CD4-positive, CD25-positive, alpha-beta regulatory T cell (primary cell): ENCODE measurements around the gene NUDT12. TPM values are rescaled to one million over a fixed set of nuclear protein-coding genes. Genes with fewer than 3 reads are reported as not detected.
A peak's percentile ranks its signal among the peaks of the same experiment; 100 is the strongest.

Experiments used
- ATAC-seq, 2 donors: fragments of 150-1000 bp; cut with Tn5 transposase; one replicate each; pipeline ENCODE4 v1.10.0; 2021; ENCODE audit warnings: low read depth in 2 of 2, moderate number of reproducible peaks in 2 of 2, moderate library complexity in 1 of 2
- DNase-seq, 3 donors: peaks; one replicate each; pipeline versions ENCODE4 v3.0.0 to v3.0.0-alpha.2; 2012 to 2022; ENCODE audit warnings: mixed read lengths in 1 of 3
- H3K27ac ChIP-seq: one replicate; pipeline ENCODE4 v1.7.0; 2013; ENCODE audit warnings: mild to moderate bottlenecking, low read length; ENCODE audit not compliant: insufficient read depth, poor library complexity, severe bottlenecking
- H3K27me3 ChIP-seq: one replicate; pipeline ENCODE4 v1.7.0; 2013; ENCODE audit warnings: low read length; ENCODE audit not compliant: control insufficient read depth, insufficient read depth
- H3K36me3 ChIP-seq: one replicate; pipeline ENCODE4 v1.7.0; 2013; ENCODE audit warnings: mild to moderate bottlenecking, low read length, moderate library complexity; ENCODE audit not compliant: control insufficient read depth, insufficient read depth
- H3K4me1 ChIP-seq: 2 replicates; pipeline ENCODE4 v1.7.0; 2013; ENCODE audit warnings: mild to moderate bottlenecking, low read length; ENCODE audit not compliant: insufficient read depth, control insufficient read depth, poor library complexity, severe bottlenecking
- H3K4me3 ChIP-seq: one replicate; pipeline ENCODE4 v1.7.0; 2013; ENCODE audit warnings: low read depth, mild to moderate bottlenecking, low read length, moderate library complexity
- H3K9me3 ChIP-seq, 2 experiments: 1 replicate in 1 of 2; 2 replicates in 1 of 2; pipeline ENCODE4 v1.7.0; 2013; ENCODE audit warnings: low read length in 2 of 2, mild to moderate bottlenecking in 1 of 2, moderate library complexity in 1 of 2; ENCODE audit not compliant: control insufficient read depth in 2 of 2
- H3K27ac Mint-ChIP-seq, 3 donors: one replicate each; pipeline ENCODE4 v1.8.0; 2020 to 2022; ENCODE audit warnings: mild to moderate bottlenecking in 3 of 3, mixed read lengths in 3 of 3, moderate library complexity in 2 of 3
- H3K27me3 Mint-ChIP-seq: one replicate; pipeline ENCODE4 v1.8.0; 2022; ENCODE audit warnings: mild to moderate bottlenecking, mixed read lengths
- H3K36me3 Mint-ChIP-seq: one replicate; pipeline ENCODE4 v1.8.0; 2020; ENCODE audit warnings: mixed read lengths
- H3K4me1 Mint-ChIP-seq, 4 donors: one replicate each; pipeline ENCODE4 v1.8.0; 2020 to 2022; ENCODE audit warnings: mixed read lengths in 4 of 4, mild to moderate bottlenecking in 1 of 4
- H3K4me3 Mint-ChIP-seq, 4 donors: one replicate each; pipeline ENCODE4 v1.8.0; 2020 to 2022; ENCODE audit warnings: mild to moderate bottlenecking in 4 of 4, mixed read lengths in 4 of 4, moderate library complexity in 3 of 4
- H3K9me3 Mint-ChIP-seq, 7 donors: one replicate each; pipeline ENCODE4 v1.8.0; 2020 to 2022; ENCODE audit warnings: mixed read lengths in 7 of 7, mild to moderate bottlenecking in 3 of 7, moderate library complexity in 2 of 7
- polyA plus RNA-seq, 4 donors: library from polyadenylated mRNA; unstranded; fragments of 300-500 nt; fragmentation: Illumina TruSeq; gene quantifications; one replicate each; pipeline ENCODE4 v1.2.3, GENCODE V29; 2021
- total RNA-seq: library from RNA; stranded (reverse); gene quantifications from one replicate; pipeline ENCODE4 v1.2.3, GENCODE V29; 2022

NUDT12 gene
- total and polyA plus RNA-seq, 5 donors from 2014 or later = 0.08 to 1.6 (median 0.34) TPM; not detected in 2

DNA sequence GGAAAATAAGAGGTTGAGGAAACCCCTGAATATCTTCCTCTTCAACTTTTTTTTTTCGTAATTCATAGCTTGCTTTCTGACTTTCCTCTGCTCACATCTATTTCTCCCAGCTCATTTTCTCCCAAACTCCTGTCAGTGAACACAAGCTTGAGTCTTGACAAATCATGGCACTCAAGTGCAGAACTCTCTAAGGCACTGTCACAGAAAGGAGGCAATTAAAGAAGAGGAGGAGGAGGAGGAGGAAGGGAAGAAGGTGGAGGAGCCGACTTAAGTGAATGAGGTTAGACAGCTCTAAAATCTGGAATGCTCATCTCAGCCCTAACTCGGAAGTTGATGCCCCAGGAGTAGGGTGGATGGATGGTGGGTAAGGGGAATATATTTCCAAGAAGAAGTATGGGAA is 27.2 kb upstream of the NUDT12 start:
- no peaks in the 10 kb centered on the region for H3K27me3 ChIP-seq
- ATAC-seq = no peak
- H3K4me1 Mint-ChIP-seq = no peaks in the 10 kb centered on the region
- no peak overlapping the region for H3K27ac Mint-ChIP-seq
- H3K36me3 ChIP-seq = no peaks in the 10 kb centered on the region
- no peak for DNase-seq
- no peak overlapping the region for H3K4me3 ChIP-seq
- H3K9me3 Mint-ChIP-seq = peaks cover 0 to 6% (median 0%) of the 10 kb centered on the region in 7 donors
- no peak overlapping the region for H3K27ac ChIP-seq
- H3K4me3 Mint-ChIP-seq = no peak overlapping the region
- H3K9me3 ChIP-seq = no peaks in the 10 kb centered on the region
- peaks cover 4% of the 10 kb centered on the region for H3K27me3 Mint-ChIP-seq
- H3K36me3 Mint-ChIP-seq = no peaks in the 10 kb centered on the region
- no peaks in the 10 kb centered on the region for H3K4me1 ChIP-seq

DNA sequence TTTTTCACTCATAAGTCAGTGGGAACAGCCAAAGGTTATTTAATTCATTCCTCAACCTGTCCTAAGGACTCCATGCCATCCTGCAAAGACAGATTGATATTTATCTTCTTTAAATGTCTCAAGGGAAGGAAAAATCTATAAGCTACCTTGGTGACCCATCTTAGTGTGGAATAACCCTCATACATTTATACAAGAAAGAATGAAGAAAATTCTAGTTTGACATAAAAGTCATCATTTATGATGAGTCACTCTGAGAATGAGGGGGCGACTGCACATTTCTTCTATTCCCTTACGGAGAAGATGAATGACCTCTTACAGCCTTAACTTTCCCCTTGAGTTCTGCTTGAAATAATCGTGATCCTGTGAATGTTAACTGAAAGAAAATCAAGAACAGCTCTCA is 26.8 kb upstream of the NUDT12 start:
- Histone ChIP-seq H3K27ac (no peak overlapping the region), H3K4me3 (no peak overlapping the region), H3K9me3 (no peaks in the 10 kb centered on the region), H3K36me3 (no peaks in the 10 kb centered on the region), H3K4me1 (no peaks in the 10 kb centered on the region), H3K27me3 (no peaks in the 10 kb centered on the region)
- H3K27ac Mint-ChIP-seq = no peak overlapping the region
- no peaks in the 10 kb centered on the region for H3K4me1 Mint-ChIP-seq
- peaks cover 0 to 3% (median 0%) of the 10 kb centered on the region in 7 donors for H3K9me3 Mint-ChIP-seq
- DNase-seq (no peak), ATAC-seq (no peak)
- H3K27me3 Mint-ChIP-seq = peaks cover 4% of the 10 kb centered on the region
- no peaks in the 10 kb centered on the region for H3K36me3 Mint-ChIP-seq
- no peak overlapping the region for H3K4me3 Mint-ChIP-seq

DNA sequence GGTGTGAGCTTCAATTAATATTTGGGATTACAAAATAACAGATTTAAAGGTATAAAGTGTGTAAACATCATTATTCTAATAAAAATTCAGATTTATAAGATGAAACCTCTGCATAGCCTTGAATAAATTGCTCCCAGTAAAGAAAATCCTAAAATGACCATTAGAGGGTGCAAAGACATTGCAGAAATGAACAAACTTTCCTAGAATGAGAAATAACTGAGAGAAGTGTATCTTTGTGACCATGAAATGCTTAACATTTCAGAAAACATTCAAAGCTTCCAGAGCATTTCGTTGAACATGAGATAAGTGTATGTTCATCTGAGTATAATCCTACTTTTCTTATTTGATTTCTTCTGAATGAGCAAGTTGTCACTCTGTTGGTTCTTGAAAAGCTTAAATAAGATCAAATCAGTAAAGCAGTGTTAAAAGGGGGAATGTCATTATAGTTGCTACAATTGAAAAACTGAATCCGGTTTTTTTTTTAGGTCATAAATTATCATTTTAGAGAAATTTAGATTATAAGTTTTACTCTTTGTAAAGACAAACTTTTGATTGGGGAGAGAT is 24.7 kb upstream of the NUDT12 start:
- H3K27me3 ChIP-seq = no peaks in the 10 kb centered on the region
- H3K27ac Mint-ChIP-seq = no peak overlapping the region
- H3K4me1 Mint-ChIP-seq = peaks cover 0 to under 1% (median 0%) of the 10 kb centered on the region in 4 donors
- no peaks in the 10 kb centered on the region for H3K9me3 Mint-ChIP-seq
- H3K36me3 Mint-ChIP-seq = no peaks in the 10 kb centered on the region
- DNase-seq (no peak), ATAC-seq (no peak)
- H3K27ac ChIP-seq = no peak overlapping the region
- H3K4me1 ChIP-seq = no peaks in the 10 kb centered on the region
- H3K9me3 ChIP-seq = no peaks in the 10 kb centered on the region
- H3K4me3 ChIP-seq = no peak overlapping the region
- H3K27me3 Mint-ChIP-seq = peaks cover 2% of the 10 kb centered on the region
- H3K4me3 Mint-ChIP-seq = no peak overlapping the region
- H3K36me3 ChIP-seq = no peaks in the 10 kb centered on the region

DNA sequence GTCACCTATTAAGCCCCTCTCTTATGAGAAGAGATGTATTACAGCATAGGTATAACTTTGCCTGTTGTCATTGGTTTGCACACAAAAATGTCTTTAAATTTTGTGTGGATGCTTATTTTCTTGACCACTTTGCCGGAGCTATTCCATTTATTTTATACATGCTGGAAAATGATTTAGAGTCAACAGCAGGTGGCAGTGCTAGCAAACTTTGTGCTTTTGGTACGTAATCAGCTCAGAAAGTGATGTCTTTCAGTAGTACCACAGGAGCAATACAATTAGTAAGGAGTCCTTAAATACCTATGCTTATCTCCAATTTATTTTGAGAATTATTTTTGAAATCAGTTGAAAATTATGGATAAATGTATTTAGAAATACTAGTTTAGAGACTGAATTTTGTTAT is 19.8 kb upstream of the NUDT12 start:
- Histone ChIP-seq H3K9me3 (no peaks in the 10 kb centered on the region), H3K27ac (no peak overlapping the region), H3K27me3 (no peaks in the 10 kb centered on the region), H3K4me1 (no peaks in the 10 kb centered on the region), H3K4me3 (no peak overlapping the region), H3K36me3 (no peaks in the 10 kb centered on the region)
- ATAC-seq (no peak), DNase-seq (peak in 1 of 3 donors; percentile 12)
- Mint-ChIP-seq H3K9me3 (no peaks in the 10 kb centered on the region), H3K36me3 (no peaks in the 10 kb centered on the region), H3K27ac (no peak overlapping the region), H3K4me1 (peaks cover 0 to 3% (median 0%) of the 10 kb centered on the region in 4 donors), H3K27me3 (no peaks in the 10 kb centered on the region), H3K4me3 (no peak overlapping the region)

DNA sequence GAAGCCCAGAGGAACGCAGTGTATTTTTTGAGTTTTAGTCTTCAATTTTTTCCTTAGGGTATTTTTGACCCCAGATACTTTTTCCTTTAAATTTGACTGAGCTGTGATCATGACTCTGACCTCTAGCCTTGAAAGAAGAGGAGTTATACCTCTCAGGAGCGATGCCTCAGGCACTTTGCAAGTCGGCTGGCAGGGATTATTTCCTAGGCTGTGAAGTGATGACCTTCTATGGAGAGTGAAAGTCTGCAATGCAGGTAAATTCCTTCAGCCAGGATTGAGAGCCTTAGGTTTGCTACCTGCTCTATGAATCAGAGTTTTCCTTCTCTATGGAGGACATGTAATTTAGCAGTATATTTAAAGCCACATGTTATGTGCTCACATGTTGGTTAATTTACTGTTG is 10.8 kb upstream of the NUDT12 start:
- no peaks in the 10 kb centered on the region for H3K36me3 ChIP-seq
- no peaks in the 10 kb centered on the region for H3K4me1 Mint-ChIP-seq
- no peaks in the 10 kb centered on the region for H3K9me3 ChIP-seq
- H3K27me3 Mint-ChIP-seq = no peaks in the 10 kb centered on the region
- ATAC-seq = no peak
- no peak for DNase-seq
- no peak overlapping the region for H3K27ac Mint-ChIP-seq
- no peak overlapping the region for H3K27ac ChIP-seq
- H3K36me3 Mint-ChIP-seq = no peaks in the 10 kb centered on the region
- H3K4me3 ChIP-seq = no peak overlapping the region
- H3K27me3 ChIP-seq = no peaks in the 10 kb centered on the region
- peaks cover 0 to 1% (median 0%) of the 10 kb centered on the region in 7 donors for H3K9me3 Mint-ChIP-seq
- H3K4me3 Mint-ChIP-seq = no peak overlapping the region
- no peaks in the 10 kb centered on the region for H3K4me1 ChIP-seq

DNA sequence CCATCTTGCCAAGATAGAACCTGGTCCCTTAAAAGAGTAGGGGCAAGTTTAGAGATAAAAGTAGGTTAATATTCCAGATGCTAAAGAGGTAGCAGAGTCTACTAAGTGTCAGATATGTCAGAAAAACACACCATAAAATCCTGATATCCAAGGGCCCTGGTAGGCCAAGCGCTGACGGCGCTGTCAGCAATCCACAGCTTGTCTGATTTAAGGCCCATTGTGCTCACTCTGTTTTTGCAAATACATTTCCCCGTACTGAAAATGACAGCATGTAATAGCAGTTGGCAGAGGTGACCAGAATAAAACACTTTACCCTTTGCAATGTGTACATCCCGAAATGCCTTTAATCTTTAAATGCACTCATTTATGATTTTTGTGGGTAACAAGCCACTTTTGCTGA is 9.9 kb upstream of the NUDT12 start:
- Mint-ChIP-seq H3K36me3 (no peaks in the 10 kb centered on the region), H3K4me1 (no peaks in the 10 kb centered on the region), H3K27me3 (no peaks in the 10 kb centered on the region), H3K4me3 (no peak overlapping the region), H3K9me3 (peaks cover 0 to 1% (median 0%) of the 10 kb centered on the region in 7 donors), H3K27ac (no peak overlapping the region)
- H3K27ac ChIP-seq = no peak overlapping the region
- H3K4me3 ChIP-seq = no peak overlapping the region
- H3K36me3 ChIP-seq = no peaks in the 10 kb centered on the region
- no peaks in the 10 kb centered on the region for H3K9me3 ChIP-seq
- H3K4me1 ChIP-seq = no peaks in the 10 kb centered on the region
- DNase-seq (no peak), ATAC-seq (no peak)
- no peaks in the 10 kb centered on the region for H3K27me3 ChIP-seq

DNA sequence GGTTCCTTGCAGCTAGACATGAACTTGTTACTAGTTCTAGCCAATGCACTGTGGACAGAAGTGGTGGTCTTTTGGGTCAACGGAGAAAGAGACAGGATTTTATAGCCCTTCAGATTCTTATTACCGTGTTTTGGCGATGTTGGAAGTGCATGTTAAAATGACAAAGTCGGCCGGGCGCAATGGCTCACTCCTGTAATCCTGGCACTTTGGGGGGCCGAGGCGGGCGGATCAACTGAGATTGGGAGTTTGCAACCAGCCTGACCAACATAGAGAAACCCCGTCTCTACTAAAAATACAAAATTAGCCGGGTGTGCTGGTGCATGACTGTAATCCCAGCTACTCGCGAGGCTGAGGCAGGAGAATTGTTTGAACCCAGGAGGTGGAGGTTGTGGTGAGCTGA is 9.1 kb upstream of the NUDT12 start:
- no peaks in the 10 kb centered on the region for H3K27me3 ChIP-seq
- no peaks in the 10 kb centered on the region for H3K36me3 Mint-ChIP-seq

DNA sequence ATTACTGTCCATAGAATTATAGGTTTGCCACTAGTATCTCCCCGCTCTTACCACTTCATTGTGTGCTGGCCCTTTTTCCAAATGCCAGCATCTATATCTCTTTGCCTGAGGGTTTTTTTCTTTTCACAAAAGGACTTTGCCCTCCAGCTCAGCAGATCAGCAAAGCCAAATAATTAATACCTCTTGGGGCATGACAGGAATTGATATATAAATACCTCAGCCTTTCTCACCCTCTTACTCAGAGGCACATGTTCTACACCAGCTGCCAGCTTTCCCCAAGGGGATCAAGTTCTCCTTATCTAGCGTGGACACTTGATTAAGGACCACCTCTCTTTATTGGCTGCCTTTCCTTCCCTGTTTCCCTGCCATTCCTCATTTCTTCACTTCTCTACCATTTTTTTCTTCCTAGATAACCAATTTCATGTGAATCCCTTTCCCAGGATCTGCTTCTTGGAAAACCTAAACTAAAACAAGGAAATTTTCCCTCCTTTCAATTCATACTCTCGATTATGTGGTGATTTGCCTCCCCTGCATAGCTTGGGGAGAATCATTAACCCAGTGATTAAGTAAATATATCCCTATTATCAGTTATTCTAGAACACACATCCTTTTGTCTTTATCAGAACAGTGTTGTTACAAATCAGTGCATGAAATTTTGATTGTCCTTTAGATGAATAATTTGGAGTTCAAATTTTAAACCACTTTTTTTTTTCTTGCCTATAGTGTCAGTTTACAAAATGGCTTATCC is 6.9 kb upstream of the NUDT12 start:
- Mint-ChIP-seq H3K4me1 (no peaks in the 10 kb centered on the region), H3K27ac (no peak overlapping the region), H3K9me3 (peaks cover 0 to 3% (median 0%) of the 10 kb centered on the region in 7 donors), H3K36me3 (no peaks in the 10 kb centered on the region), H3K27me3 (peaks cover 4% of the 10 kb centered on the region), H3K4me3 (no peak overlapping the region)
- H3K4me1 ChIP-seq = no peaks in the 10 kb centered on the region
- H3K36me3 ChIP-seq = no peaks in the 10 kb centered on the region
- no peaks in the 10 kb centered on the region for H3K27me3 ChIP-seq
- ATAC-seq (no peak), DNase-seq (no peak)
- H3K27ac ChIP-seq = no peak overlapping the region
- H3K4me3 ChIP-seq = no peak overlapping the region
- H3K9me3 ChIP-seq = no peaks in the 10 kb centered on the region

More for the DNA sequence above, 9.1 kb upstream of the NUDT12 start:
- Histone ChIP-seq H3K4me1 (no peaks in the 10 kb centered on the region), H3K27ac (no peak overlapping the region), H3K36me3 (no peaks in the 10 kb centered on the region), H3K9me3 (no peaks in the 10 kb centered on the region), H3K4me3 (no peak overlapping the region)
- Mint-ChIP-seq H3K4me3 (no peak overlapping the region), H3K27ac (no peak overlapping the region), H3K27me3 (no peaks in the 10 kb centered on the region), H3K9me3 (peaks cover 0 to 1% (median 0%) of the 10 kb centered on the region in 7 donors), H3K4me1 (no peaks in the 10 kb centered on the region)
- no peak for ATAC-seq
- no peak for DNase-seq
